Ascending aorta (tissue), 2 donors: ENCODE data around the gene TLX1. TPM values are rescaled to one million over a fixed set of nuclear protein-coding genes. Genes with fewer than 3 reads are reported as not detected.

ENCODE experiments used
- DNase-seq, 2 donors: peaks; one replicate each; pipeline ENCODE4 v3.0.0-alpha.2; 2019; ENCODE audit warnings: low spot score in 2 of 2
- H3K27ac ChIP-seq, 2 donors: fragments of 200-600 bp; sonication (generic); one replicate each; pipeline ENCODE4 v1.5.1; 2016 to 2017; ENCODE audit warnings: mild to moderate bottlenecking in 1 of 2
- H3K27me3 ChIP-seq: fragments of 200-600 bp; sonication (generic); one replicate; pipeline ENCODE4 v1.5.1; 2017
- H3K36me3 ChIP-seq, 2 donors: fragments of 200-600 bp; sonication (generic); one replicate each; pipeline ENCODE4 v1.5.1; 2016
- H3K4me1 ChIP-seq, 2 donors: fragments of 200-600 bp; sonication (generic); one replicate each; pipeline ENCODE4 v1.5.1; 2016 to 2017; ENCODE audit warnings: mild to moderate bottlenecking in 1 of 2
- H3K4me3 ChIP-seq, 2 donors: fragments of 200-600 bp; sonication (generic); one replicate each; pipeline ENCODE4 v1.5.1; 2016 to 2017; ENCODE audit warnings: mild to moderate bottlenecking in 1 of 2
- H3K9me3 ChIP-seq, 2 donors: fragments of 200-600 bp; sonication (generic); one replicate each; pipeline ENCODE4 v1.5.1; 2016
- CTCF ChIP-seq, 3 experiments: fragments of 200-600 bp in 2 of 3; fragments of 450-650 bp in 1 of 3; sonication (generic) in 2 of 3; IDR thresholded peaks; one replicate each; pipeline ENCODE4 v1.5.1; 2016 to 2019; ENCODE audit warnings: antibody characterized with exemption in 3 of 3, mild to moderate bottlenecking in 1 of 3, moderate library complexity in 1 of 3
- intact Hi-C: fragments of 100-400 bp; cut with DNase I; formaldehyde crosslinking; loops from one replicate; pipeline ENCODE4 v1.15.1; 2023
- total RNA-seq: library from RNA; depleted of rRNA; stranded (reverse); fragments of >200 nt; gene quantifications from one replicate; pipeline ENCODE4 v1.1.0, GENCODE V29; 2016

The TLX1 gene
- total RNA-seq, 1 donor from 2014 or later: not detected

GRCh38 chr10:101143345-101143630 lies 12.2 kb downstream of the TLX1 start:
- H3K9me3 ChIP-seq: no peaks in the 10 kb centered on the region
- no peaks in the 10 kb centered on the region for H3K36me3 ChIP-seq
- H3K27me3 ChIP-seq: peaks cover 33% of the 10 kb centered on the region
- H3K27ac ChIP-seq: no peak overlapping the region
- intact Hi-C loops: loop anchor here (5.0 kb wide), 1 partner anchor 86 kb away; no protein-coding TSS in a partner anchor
- H3K4me1 ChIP-seq: peaks cover 0 to 9% of the 10 kb centered on the region in 2 donors
- no peak for DNase-seq
- H3K4me3 ChIP-seq: no peak overlapping the region
- TF ChIP-seq CTCF (IDR thresholded peaks at IDR 0.05): no peak

- Histone ChIP-seq H3K36me3 (no peaks in the 10 kb centered on the region), H3K4me1 (peaks cover 0 to 9% of the 10 kb centered on the region in 2 donors), H3K4me3 (no peak overlapping the region), H3K27me3 (peaks cover 33% of the 10 kb centered on the region), H3K27ac (no peak overlapping the region), H3K9me3 (no peaks in the 10 kb centered on the region)
- intact Hi-C loops: loop anchor here (5.0 kb wide), 1 partner anchor 87 kb away; no protein-coding TSS in a partner anchor
- DNase-seq: no peak
- no peak for TF ChIP-seq CTCF (IDR thresholded peaks at IDR 0.05)
These were observed 13.0 kb downstream of the TLX1 start for GRCh38 chr10:101144053-101144452.

DNA sequence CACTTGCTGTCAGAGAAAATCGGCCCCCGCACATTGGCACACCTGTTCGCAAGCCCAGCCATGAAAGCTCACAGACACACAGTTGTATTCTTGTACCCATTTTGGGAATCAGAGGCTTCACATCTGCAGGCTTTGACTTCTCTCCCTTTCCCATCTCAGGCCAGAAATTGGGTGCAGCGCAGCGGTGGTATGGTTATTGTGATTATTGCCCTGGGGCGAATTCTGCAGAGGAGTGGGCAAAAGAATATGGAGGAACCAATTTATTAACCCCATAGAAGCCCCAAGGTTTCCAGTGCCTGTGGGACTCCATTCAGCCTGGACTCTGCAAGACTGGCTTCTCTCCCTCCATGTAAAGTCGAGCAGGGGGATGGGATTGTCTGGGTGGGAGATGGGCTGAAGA lies 14.0 kb downstream of the TLX1 start:
- intact Hi-C loops: no loop called here
- Histone ChIP-seq H3K4me3 (no peak overlapping the region), H3K27ac (no peak overlapping the region), H3K9me3 (peaks cover 0 to 5% of the 10 kb centered on the region in 2 donors), H3K4me1 (peaks cover 0 to 9% of the 10 kb centered on the region in 2 donors), H3K27me3 (peaks cover 22% of the 10 kb centered on the region), H3K36me3 (no peaks in the 10 kb centered on the region)
- TF ChIP-seq CTCF (IDR thresholded peaks at IDR 0.05): no peak
- DNase-seq: no peak

- Histone ChIP-seq H3K27ac (no peak overlapping the region), H3K4me1 (peaks cover 0 to 9% of the 10 kb centered on the region in 2 donors), H3K36me3 (no peaks in the 10 kb centered on the region), H3K4me3 (no peak overlapping the region), H3K9me3 (peaks cover 0 to 5% of the 10 kb centered on the region in 2 donors), H3K27me3 (peaks cover 15% of the 10 kb centered on the region)
- DNase-seq: no peak
- intact Hi-C loops: no loop called here
- TF ChIP-seq CTCF (IDR thresholded peaks at IDR 0.05): no peak
These were observed 14.8 kb downstream of the TLX1 start for GRCh38 chr10:101145750-101146391.

DNA sequence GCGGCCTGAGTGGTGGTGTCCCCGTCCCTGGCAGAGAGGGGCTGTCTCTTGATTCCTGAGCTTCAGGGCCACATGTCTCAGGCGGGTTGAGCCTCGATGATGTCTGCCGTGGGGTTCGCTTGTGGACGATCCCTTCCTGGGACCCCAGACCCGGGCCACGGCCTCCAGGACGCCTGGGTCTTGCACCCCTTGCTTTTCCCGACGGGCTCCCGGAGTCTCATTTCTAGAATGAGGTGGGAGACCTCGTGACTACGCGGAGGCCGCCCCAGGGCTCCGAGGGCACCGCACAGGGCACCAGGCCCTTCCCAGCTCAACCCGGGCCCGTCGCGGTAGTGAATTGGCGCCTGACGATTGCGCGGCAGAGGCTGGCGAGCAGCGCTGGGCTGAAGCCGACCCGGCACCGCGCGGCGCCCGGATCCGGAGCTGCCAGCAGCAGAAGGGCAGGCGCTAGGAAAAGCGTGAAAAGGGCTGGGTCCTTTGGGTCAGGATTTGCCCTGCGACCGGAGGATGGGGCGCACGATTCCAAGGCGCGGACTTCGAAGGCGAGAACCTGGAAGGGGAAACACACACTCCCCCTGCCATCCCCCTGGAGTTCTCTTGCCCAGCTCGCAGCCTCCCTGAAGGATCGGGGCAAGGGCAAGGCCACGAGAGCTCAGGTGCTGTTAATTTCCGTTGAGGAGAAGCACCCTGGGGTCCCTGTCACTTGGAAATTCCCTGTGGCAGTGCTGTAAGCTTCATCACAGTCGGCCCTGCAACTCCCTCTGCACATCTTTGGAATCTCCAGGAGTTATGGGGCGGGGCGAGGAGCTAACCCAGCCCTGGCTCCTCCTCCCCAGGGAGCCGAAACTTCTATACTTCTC lies 15.5 kb downstream of the TLX1 start:
- Histone ChIP-seq H3K4me3 (no peak overlapping the region), H3K9me3 (peaks cover 0 to 5% of the 10 kb centered on the region in 2 donors), H3K36me3 (no peaks in the 10 kb centered on the region), H3K4me1 (peaks cover 0 to 9% of the 10 kb centered on the region in 2 donors), H3K27ac (no peak overlapping the region), H3K27me3 (peaks cover 9% of the 10 kb centered on the region)
- intact Hi-C loops: no loop called here
- DNase-seq: no peak
- TF ChIP-seq CTCF (IDR thresholded peaks at IDR 0.05): no peak
